Left ventricle myocardium inferior (tissue), 1 donor: ENCODE data around the gene POLR3K. TPM values are rescaled to one million over a fixed set of nuclear protein-coding genes. Genes with fewer than 3 reads are reported as not detected.
"Not testable (repeated sequence)": the region's sequence is repeated elsewhere in the genome, so short reads cannot be mapped to it uniquely, and the experiment has no call there.

Experiments used
- DNase-seq: peaks from one replicate; pipeline ENCODE4 v3.0.0-alpha.2; 2020
- H3K27ac ChIP-seq: fragments of 200-600 bp; replicated peaks from 2 replicates; pipeline ENCODE4 v1.8.0; 2021
- H3K27me3 ChIP-seq: fragments of 200-600 bp; 2 replicates; pipeline ENCODE4 v1.8.0; 2021; ENCODE audit warnings: low read depth
- H3K36me3 ChIP-seq: fragments of 200-600 bp; 2 replicates; pipeline ENCODE4 v1.8.0; 2021
- H3K4me1 ChIP-seq: fragments of 200-600 bp; 2 replicates; pipeline ENCODE4 v1.8.0; 2021
- H3K4me3 ChIP-seq: fragments of 200-600 bp; 2 replicates; pipeline ENCODE4 v1.8.0; 2021; ENCODE audit warnings: mild to moderate bottlenecking, moderate library complexity
- H3K9me3 ChIP-seq: fragments of 200-600 bp; replicated peaks from 2 replicates; pipeline ENCODE4 v1.8.0; 2021
- CTCF ChIP-seq: fragments of 200-600 bp; IDR thresholded peaks from 2 replicates; pipeline ENCODE4 v1.8.0; 2021; ENCODE audit warnings: antibody characterized with exemption, mild to moderate bottlenecking, borderline replicate concordance
- intact Hi-C: fragments of 100-400 bp; cut with micrococcal nuclease; formaldehyde crosslinking; loops from one replicate; pipeline ENCODE4 v1.11.0; 2022
- total RNA-seq: library from RNA; stranded (reverse); fragmentation: NEBNext Ultra II Directional; extraction: Animal tissue kit (Norgen Biotek cat#: 25700); gene quantifications from one replicate; pipeline ENCODE4 v1.2.1, GENCODE V29; 2021
- donor health status: DM: no; HTN: yes; CAD: no; lungs with severe emphysema.

The POLR3K gene
- total RNA-seq, 1 donor from 2014 or later = 11.7 TPM

- no peaks in the 10 kb centered on the region for H3K27me3 ChIP-seq
- no peaks in the 10 kb centered on the region for H3K9me3 ChIP-seq
- no peak for TF ChIP-seq CTCF
- intact Hi-C loops = no loop called here
- H3K4me1 ChIP-seq = peaks cover 11% of the 10 kb centered on the region
- no peak for DNase-seq
- no peak overlapping the region for H3K27ac ChIP-seq
- H3K4me3 ChIP-seq = no peak overlapping the region
- H3K36me3 ChIP-seq = peaks cover 37% of the 10 kb centered on the region
Measured at GRCh38 chr16:47234-47633, 6.2 kb downstream of the POLR3K start.

DNA sequence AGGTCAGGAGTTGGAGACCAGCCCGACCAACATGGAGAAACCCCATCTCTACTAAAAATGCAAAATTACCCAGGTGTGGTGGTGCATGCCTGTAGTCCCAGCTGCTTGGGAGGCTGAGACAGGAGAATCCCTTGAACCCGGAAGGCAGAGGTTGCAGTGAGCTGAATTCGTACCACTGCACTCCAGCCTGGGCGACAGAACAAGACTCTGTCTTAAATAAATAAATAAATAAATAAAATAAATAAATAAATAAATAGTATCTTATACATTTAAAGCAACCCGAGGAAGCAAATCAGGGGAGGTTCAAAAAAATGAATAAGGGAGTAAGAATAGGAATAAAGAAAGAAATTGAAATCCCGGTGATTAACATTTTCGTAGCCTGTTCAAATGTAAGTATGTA is 6.9 kb downstream of the POLR3K start:
- H3K27ac ChIP-seq, H3K27me3 ChIP-seq, H3K4me1 ChIP-seq, H3K4me3 ChIP-seq, H3K9me3 ChIP-seq, DNase-seq, intact Hi-C loops: not testable (repeated sequence)
- H3K36me3 ChIP-seq = peaks cover 37% of the 10 kb centered on the region

- Histone ChIP-seq H3K36me3 (peaks cover 32% of the 10 kb centered on the region), H3K4me1 (no peaks in the 10 kb centered on the region), H3K9me3 (no peaks in the 10 kb centered on the region), H3K27me3 (no peaks in the 10 kb centered on the region), H3K4me3 (no peak overlapping the region), H3K27ac (no peak overlapping the region)
- intact Hi-C loops = no loop called here
- DNase-seq = no peak
- TF ChIP-seq CTCF = no peak
Measured at GRCh38 chr16:45454-45853, 8.0 kb downstream of the POLR3K start.

GRCh38 chr16:44655-45054 is 8.8 kb downstream of the POLR3K start:
- DNase-seq = no peak
- Histone ChIP-seq H3K27ac (no peak overlapping the region), H3K4me3 (no peak overlapping the region), H3K9me3 (no peaks in the 10 kb centered on the region), H3K4me1 (no peaks in the 10 kb centered on the region), H3K36me3 (peaks cover 28% of the 10 kb centered on the region), H3K27me3 (no peaks in the 10 kb centered on the region)
- intact Hi-C loops = no loop called here
- no peak for TF ChIP-seq CTCF

- no peaks in the 10 kb centered on the region for H3K27me3 ChIP-seq
- H3K36me3 ChIP-seq = peaks cover 20% of the 10 kb centered on the region
- H3K4me1 ChIP-seq = no peaks in the 10 kb centered on the region
- intact Hi-C loops = no loop called here
- no peak for DNase-seq
- TF ChIP-seq CTCF = no peak
- no peak overlapping the region for H3K27ac ChIP-seq
- no peak overlapping the region for H3K4me3 ChIP-seq
- H3K9me3 ChIP-seq = no peaks in the 10 kb centered on the region
Measured at GRCh38 chr16:43294-43693, 10.1 kb downstream of the POLR3K start.

GRCh38 chr16:42691-43090 is 10.7 kb downstream of the POLR3K start:
- Histone ChIP-seq H3K27ac (no peak overlapping the region), H3K4me3 (no peak overlapping the region), H3K27me3 (no peaks in the 10 kb centered on the region), H3K36me3 (peaks cover 18% of the 10 kb centered on the region), H3K9me3 (no peaks in the 10 kb centered on the region), H3K4me1 (no peaks in the 10 kb centered on the region)
- intact Hi-C loops = no loop called here
- TF ChIP-seq CTCF = no peak
- DNase-seq = no peak
